Keratinocyte (primary cell): ENCODE results near the gene TMEM220. TPM values are rescaled to one million over a fixed set of nuclear protein-coding genes. Genes with fewer than 3 reads are reported as not detected.

Source experiments
- DNase-seq: peaks from one replicate; pipeline ENCODE4 v3.0.0-alpha.2; 2011; ENCODE audit warnings: low read depth, missing footprints, low spot score
- FAIRE-seq: peaks from 2 replicates; lab custom pipeline; 2011; peaks lifted over from hg19 to GRCh38; lab: Jason Lieb, UNC
- H2AFZ ChIP-seq: 2 replicates; pipeline ENCODE4 v1.6.0; 2012; ENCODE audit warnings: low read length, control low read depth, inconsistent platforms; ENCODE audit not compliant: control insufficient read depth
- H3K27ac ChIP-seq: 2 replicates; pipeline ENCODE4 v1.5.1; 2011; ENCODE audit warnings: low read length; ENCODE audit not compliant: control insufficient read depth, insufficient read depth
- H3K27me3 ChIP-seq: 3 replicates; pipeline ENCODE4 v1.6.0; 2011; ENCODE audit warnings: low read length; ENCODE audit not compliant: control insufficient read depth, insufficient read depth; ENCODE audit errors: extremely low read depth
- H3K36me3 ChIP-seq, 2 experiments: 2 replicates in 1 of 2; 3 replicates in 1 of 2; pipeline ENCODE4 v1.5.1; 2011; ENCODE audit warnings: low read length in 2 of 2, mild to moderate bottlenecking in 1 of 2; ENCODE audit not compliant: control insufficient read depth in 2 of 2, insufficient read depth in 2 of 2; ENCODE audit errors: extremely low read depth in 1 of 2
- H3K4me1 ChIP-seq: 3 replicates; pipeline ENCODE4 v1.5.1; 2011; ENCODE audit warnings: low read length; ENCODE audit not compliant: control insufficient read depth, insufficient read depth; ENCODE audit errors: extremely low read depth
- H3K4me2 ChIP-seq: 3 replicates; pipeline ENCODE4 v1.6.0; 2011; ENCODE audit warnings: low read depth, low read length; ENCODE audit not compliant: control insufficient read depth, insufficient read depth; ENCODE audit errors: extremely low read depth
- H3K4me3 ChIP-seq, 3 experiments: fragments of 200-600 bp in 1 of 3; sonication (generic) in 1 of 3; 2 replicates in 2 of 3; 3 replicates in 1 of 3; pipeline ENCODE4 v1.5.1; 2011 to 2016; ENCODE audit warnings: low read length in 3 of 3, mild to moderate bottlenecking in 3 of 3, control low read depth in 2 of 3, inconsistent platforms in 1 of 3, low read depth in 1 of 3, mixed read lengths in 1 of 3, mixed run types in 1 of 3, moderate library complexity in 1 of 3; ENCODE audit not compliant: control insufficient read depth in 2 of 3, insufficient read depth in 2 of 3; ENCODE audit errors: extremely low read depth in 1 of 3
- H3K79me2 ChIP-seq: 2 replicates; pipeline ENCODE4 v1.6.0; 2012; ENCODE audit warnings: low read length; ENCODE audit not compliant: control insufficient read depth, insufficient read depth
- H3K9ac ChIP-seq: 3 replicates; pipeline ENCODE4 v1.6.0; 2011; ENCODE audit warnings: low read length; ENCODE audit not compliant: control insufficient read depth, insufficient read depth; ENCODE audit errors: extremely low read depth
- H3K9me1 ChIP-seq: 3 replicates; pipeline ENCODE4 v1.6.0; 2011; ENCODE audit warnings: low read length; ENCODE audit not compliant: control insufficient read depth, insufficient read depth; ENCODE audit errors: extremely low read depth
- H3K9me3 ChIP-seq: 2 replicates; pipeline ENCODE4 v1.5.1; 2012; ENCODE audit warnings: low read depth, low read length; ENCODE audit not compliant: control insufficient read depth
- H4K20me1 ChIP-seq: 3 replicates; pipeline ENCODE4 v1.6.0; 2011; ENCODE audit warnings: low read length; ENCODE audit not compliant: control insufficient read depth, insufficient read depth; ENCODE audit errors: extremely low read depth
- EZH2 ChIP-seq: IDR thresholded peaks from one replicate; pipeline ENCODE4 v1.6.1; 2012; ENCODE audit warnings: inconsistent platforms, mild to moderate bottlenecking, low read length, moderate library complexity
- dilution Hi-C: fragments of 300-500 bp; cut with MboI; formaldehyde crosslinking; loops from one replicate; pipeline ENCODE4 v1.7.0; 2020; ENCODE audit warnings: low sequenced_read_pairs; ENCODE audit not compliant: extremely low pct_ligation_motif_present
- polyA plus RNA-seq, 5 experiments: library from polyadenylated mRNA; depleted of rRNA in 3 of 5; stranded (reverse) in 3 of 5; stranded (forward) in 1 of 5; unstranded in 1 of 5; fragments of >200 nt; gene quantifications; 1 replicate in 1 of 5; 2 replicates in 3 of 5; 3 replicates in 1 of 5; pipeline versions ENCODE4 v1.2.1 to v1.2.3, GENCODE V29; 2011 to 2012; ENCODE audit warnings: missing spikeins in 2 of 5, low read depth in 1 of 5, low replicate concordance in 1 of 5
- TF ChIP-seq, protein P1 (sequence below), 3 experiments: IDR thresholded peaks in 1 of 3; conservative IDR thresholded peaks in 1 of 3; optimal IDR thresholded peaks in 1 of 3; 2 replicates in 2 of 3; 3 replicates in 1 of 3; pipeline versions ENCODE3 to v1.5.1; 2011; ENCODE audit warnings: low read length in 3 of 3, mild to moderate bottlenecking in 3 of 3, moderate library complexity in 2 of 3, control low read depth in 1 of 3, inconsistent platforms in 1 of 3; ENCODE audit not compliant: insufficient read depth in 2 of 3; ENCODE audit errors: extremely low read depth in 1 of 3

The TMEM220 gene
- polyA plus RNA-seq, 1 donor (not counting 4 experiments of a cell fraction or from before 2014, with no cell fraction given), result 3.3 TPM

DNA sequence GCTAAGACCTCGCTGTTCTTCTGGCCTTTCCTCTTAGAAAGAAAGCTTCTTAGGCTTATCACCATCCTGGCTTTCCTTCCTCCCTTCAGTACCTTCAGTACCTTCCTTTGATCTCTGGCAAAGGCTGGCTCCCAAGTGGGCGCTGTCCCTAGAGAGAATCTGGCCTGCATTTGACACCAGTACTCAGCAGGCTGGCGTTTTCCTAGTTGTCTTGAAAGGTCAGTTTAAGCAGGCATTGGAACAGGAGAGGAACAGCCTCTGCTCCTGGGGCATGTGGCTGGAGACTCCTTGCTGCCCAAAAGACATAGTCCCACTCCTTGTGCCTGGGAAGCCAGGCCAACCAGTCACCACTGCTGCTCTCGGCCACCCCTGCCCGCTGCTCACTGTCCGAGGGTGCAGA, 40.0 kb upstream of the TMEM220 start:
- Histone ChIP-seq H3K27ac (no peak overlapping the region), H3K9me1 (no peaks in the 10 kb centered on the region), H3K4me2 (no peak overlapping the region), H3K4me1 (no peaks in the 10 kb centered on the region), H3K4me3 (no peak overlapping the region), H3K79me2 (no peaks in the 10 kb centered on the region), H2AFZ (no peak overlapping the region), H3K27me3 (no peaks in the 10 kb centered on the region), H3K9me3 (no peaks in the 10 kb centered on the region), H3K36me3 (no peaks in the 10 kb centered on the region), H4K20me1 (no peaks in the 10 kb centered on the region), H3K9ac (no peak overlapping the region)
- dilution Hi-C loops, result no loop called here
- no peak for FAIRE-seq
- no peak for DNase-seq
- no peak for TF ChIP-seq EZH2
- TF ChIP-seq, protein P1, sequence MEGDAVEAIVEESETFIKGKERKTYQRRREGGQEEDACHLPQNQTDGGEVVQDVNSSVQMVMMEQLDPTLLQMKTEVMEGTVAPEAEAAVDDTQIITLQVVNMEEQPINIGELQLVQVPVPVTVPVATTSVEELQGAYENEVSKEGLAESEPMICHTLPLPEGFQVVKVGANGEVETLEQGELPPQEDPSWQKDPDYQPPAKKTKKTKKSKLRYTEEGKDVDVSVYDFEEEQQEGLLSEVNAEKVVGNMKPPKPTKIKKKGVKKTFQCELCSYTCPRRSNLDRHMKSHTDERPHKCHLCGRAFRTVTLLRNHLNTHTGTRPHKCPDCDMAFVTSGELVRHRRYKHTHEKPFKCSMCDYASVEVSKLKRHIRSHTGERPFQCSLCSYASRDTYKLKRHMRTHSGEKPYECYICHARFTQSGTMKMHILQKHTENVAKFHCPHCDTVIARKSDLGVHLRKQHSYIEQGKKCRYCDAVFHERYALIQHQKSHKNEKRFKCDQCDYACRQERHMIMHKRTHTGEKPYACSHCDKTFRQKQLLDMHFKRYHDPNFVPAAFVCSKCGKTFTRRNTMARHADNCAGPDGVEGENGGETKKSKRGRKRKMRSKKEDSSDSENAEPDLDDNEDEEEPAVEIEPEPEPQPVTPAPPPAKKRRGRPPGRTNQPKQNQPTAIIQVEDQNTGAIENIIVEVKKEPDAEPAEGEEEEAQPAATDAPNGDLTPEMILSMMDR (optimal IDR thresholded peaks at IDR 0.05 in 1 of 3, IDR thresholded peaks at IDR 0.05 in 1 of 3, conservative IDR thresholded peaks at IDR 0.05 in 1 of 3; ENCODE audit: extremely low read depth in 1 of 3, insufficient read depth in 2 of 3, low read length in 3 of 3), result no peak

DNA sequence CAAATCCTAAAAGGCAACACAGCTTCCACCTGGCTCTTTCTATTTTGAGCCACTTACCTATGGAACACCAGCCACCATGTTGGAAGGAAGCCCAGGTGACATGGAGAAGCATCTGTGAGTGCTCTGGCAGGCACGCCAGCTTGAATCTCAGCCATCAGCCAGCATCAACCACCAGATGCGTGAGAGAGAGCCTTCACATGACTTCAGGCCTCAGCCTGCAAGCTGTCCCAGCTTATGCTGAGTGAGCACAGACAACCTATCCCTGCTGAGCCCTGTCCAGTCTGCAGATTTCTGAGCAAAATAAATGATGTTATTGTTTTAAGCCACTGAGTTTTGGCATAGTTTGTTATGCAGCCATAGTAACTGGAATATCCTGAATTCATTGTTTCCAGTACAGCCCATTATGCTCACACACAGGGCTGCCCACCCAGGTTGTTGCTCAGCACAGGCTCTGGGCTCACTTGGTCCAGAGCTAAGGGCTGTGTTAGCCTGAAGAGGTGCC, 39.0 kb upstream of the TMEM220 start:
- TF ChIP-seq, protein P1 (optimal IDR thresholded peaks at IDR 0.05 in 1 of 3, IDR thresholded peaks at IDR 0.05 in 1 of 3, conservative IDR thresholded peaks at IDR 0.05 in 1 of 3; ENCODE audit: extremely low read depth in 1 of 3, insufficient read depth in 2 of 3, low read length in 3 of 3), result no peak
- no peak for TF ChIP-seq EZH2
- Histone ChIP-seq H3K79me2 (no peaks in the 10 kb centered on the region), H2AFZ (no peak overlapping the region), H4K20me1 (no peaks in the 10 kb centered on the region), H3K4me3 (no peak overlapping the region), H3K36me3 (no peaks in the 10 kb centered on the region), H3K4me2 (no peak overlapping the region), H3K9ac (no peak overlapping the region), H3K9me3 (no peaks in the 10 kb centered on the region), H3K9me1 (no peaks in the 10 kb centered on the region), H3K27ac (no peak overlapping the region), H3K27me3 (no peaks in the 10 kb centered on the region), H3K4me1 (no peaks in the 10 kb centered on the region)
- dilution Hi-C loops, result no loop called here
- DNase-seq, result no peak
- no peak for FAIRE-seq
